H9 (cell line): ENCODE measurements around the gene SSTR1. TPM values are rescaled to one million over a fixed set of nuclear protein-coding genes. Genes with fewer than 3 reads are reported as not detected.

Source experiments
- DNase-seq: peaks from one replicate; pipeline ENCODE4 v3.0.0-alpha.2; 2017
- H2AFZ ChIP-seq: one replicate; pipeline ENCODE4 v1.6.1; 2013; ENCODE audit warnings: mild to moderate bottlenecking, low read length, control low read depth, moderate library complexity
- H2AK5ac ChIP-seq: 2 replicates; pipeline ENCODE4 v1.6.1; 2013; ENCODE audit warnings: low read length, control low read depth, mixed read lengths; ENCODE audit not compliant: insufficient read length
- H2BK120ac ChIP-seq: one replicate; pipeline ENCODE4 v1.6.1; 2013; ENCODE audit warnings: low read depth, mild to moderate bottlenecking, low read length, control low read depth, inconsistent platforms; ENCODE audit not compliant: poor library complexity, severe bottlenecking
- H2BK12ac ChIP-seq: 2 replicates; pipeline ENCODE4 v1.6.1; 2013; ENCODE audit warnings: low read length, control low read depth, mixed read lengths, low read depth; ENCODE audit not compliant: insufficient read length
- H2BK15ac ChIP-seq: 2 replicates; pipeline ENCODE4 v1.6.1; 2013; ENCODE audit warnings: low read depth, low read length, control low read depth
- H2BK20ac ChIP-seq: one replicate; pipeline ENCODE4 v1.6.1; 2013; ENCODE audit warnings: low read depth, mild to moderate bottlenecking, low read length, control low read depth, inconsistent platforms; ENCODE audit not compliant: poor library complexity, severe bottlenecking
- H2BK5ac ChIP-seq: 2 replicates; pipeline ENCODE4 v1.6.1; 2013; ENCODE audit warnings: low read length, control low read depth, mixed read lengths; ENCODE audit not compliant: insufficient read length
- H3K14ac ChIP-seq: 2 replicates; pipeline ENCODE4 v1.6.1; 2013; ENCODE audit warnings: low read length, control low read depth; ENCODE audit not compliant: insufficient read depth
- H3K18ac ChIP-seq: 2 replicates; pipeline ENCODE4 v1.6.1; 2013; ENCODE audit warnings: low read depth, mild to moderate bottlenecking, mixed read lengths, low read length, control low read depth; ENCODE audit not compliant: insufficient read length
- H3K23ac ChIP-seq: 2 replicates; pipeline ENCODE4 v1.6.1; 2013; ENCODE audit warnings: low read length, control low read depth, mixed read lengths, low read depth; ENCODE audit not compliant: insufficient read length
- H3K23me2 ChIP-seq: 2 replicates; pipeline ENCODE4 v1.6.1; 2013; ENCODE audit warnings: low read depth, mild to moderate bottlenecking, mixed read lengths, low read length, control low read depth; ENCODE audit not compliant: insufficient read length, poor library complexity, severe bottlenecking
- H3K27ac ChIP-seq: 2 replicates; pipeline ENCODE4 v1.5.1; 2013; ENCODE audit warnings: low read length, control low read depth, mixed read lengths, low read depth; ENCODE audit not compliant: insufficient read length
- H3K27me3 ChIP-seq: 2 replicates; pipeline ENCODE4 v1.6.1; 2013; ENCODE audit warnings: low read length, control low read depth, inconsistent platforms; ENCODE audit not compliant: insufficient read depth
- H3K4ac ChIP-seq: 2 replicates; pipeline ENCODE4 v1.6.1; 2013; ENCODE audit warnings: low read depth, mild to moderate bottlenecking, control low read depth, inconsistent platforms, low read length, moderate library complexity
- H3K4me1 ChIP-seq: 2 replicates; pipeline ENCODE4 v1.6.1; 2013; ENCODE audit warnings: low read length, control low read depth, inconsistent platforms; ENCODE audit not compliant: insufficient read depth
- H3K4me2 ChIP-seq: 2 replicates; pipeline ENCODE4 v1.6.1; 2013; ENCODE audit warnings: low read length, control low read depth, mixed read lengths; ENCODE audit not compliant: insufficient read length, insufficient read depth
- H3K56ac ChIP-seq: 2 replicates; pipeline ENCODE4 v1.6.1; 2013; ENCODE audit warnings: low read depth, mild to moderate bottlenecking, mixed read lengths, low read length, control low read depth; ENCODE audit not compliant: insufficient read length
- H3K79me1 ChIP-seq: 2 replicates; pipeline ENCODE4 v1.6.1; 2013; ENCODE audit warnings: low read depth, mild to moderate bottlenecking, moderate library complexity, low read length, control low read depth, inconsistent platforms; ENCODE audit not compliant: insufficient read depth, poor library complexity, severe bottlenecking
- H3K79me2 ChIP-seq: 2 replicates; pipeline ENCODE4 v1.6.1; 2013; ENCODE audit warnings: low read length, control low read depth, inconsistent platforms; ENCODE audit not compliant: insufficient read depth
- H3K9ac ChIP-seq: 2 replicates; pipeline ENCODE4 v1.6.1; 2013; ENCODE audit warnings: low read length, control low read depth, mixed read lengths; ENCODE audit not compliant: insufficient read length; ENCODE audit errors: extremely low read depth
- H3K9me3 ChIP-seq: one replicate; pipeline ENCODE4 v1.6.1; 2013; ENCODE audit warnings: low read depth, low read length, inconsistent platforms; ENCODE audit not compliant: control insufficient read depth
- H3T11ph ChIP-seq: one replicate; pipeline ENCODE4 v1.6.1; 2013; ENCODE audit warnings: mild to moderate bottlenecking, low read length, control low read depth, inconsistent platforms
- H4K20me1 ChIP-seq: one replicate; pipeline ENCODE4 v1.6.1; 2013; ENCODE audit not compliant: control insufficient read depth, insufficient read length, insufficient read depth
- H4K5ac ChIP-seq: 2 replicates; pipeline ENCODE4 v1.6.1; 2013; ENCODE audit warnings: low read depth, mild to moderate bottlenecking, mixed read lengths, low read length, control low read depth; ENCODE audit not compliant: insufficient read length
- H4K8ac ChIP-seq: replicated peaks from 2 replicates; pipeline ENCODE4 v1.6.1; 2013; ENCODE audit warnings: low read length, control low read depth, mixed read lengths, low read depth; ENCODE audit not compliant: insufficient read length
- H4K91ac ChIP-seq: 2 replicates; pipeline ENCODE4 v1.6.1; 2013; ENCODE audit warnings: low read depth, mild to moderate bottlenecking, moderate library complexity, mixed read lengths, low read length, control low read depth; ENCODE audit not compliant: insufficient read length
- H3K27ac Mint-ChIP-seq, 3 experiments: 2 replicates in 2 of 3; 3 replicates in 1 of 3; pipeline ENCODE4 v1.8.0; 2020 to 2021; ENCODE audit warnings: mixed read lengths in 3 of 3, mild to moderate bottlenecking in 1 of 3, moderate library complexity in 1 of 3
- H3K27me3 Mint-ChIP-seq: 2 replicates; pipeline ENCODE4 v1.8.0; 2021; ENCODE audit warnings: low read depth, mild to moderate bottlenecking, moderate library complexity, mixed read lengths
- H3K36me3 Mint-ChIP-seq, 3 experiments: 2 replicates in 2 of 3; 3 replicates in 1 of 3; pipeline ENCODE4 v1.8.0; 2020 to 2021; ENCODE audit warnings: low read depth in 3 of 3, mixed read lengths in 3 of 3; ENCODE audit not compliant: insufficient read depth in 1 of 3
- H3K4me1 Mint-ChIP-seq, 2 experiments: 2 replicates each; pipeline ENCODE4 v1.8.0; 2020; ENCODE audit warnings: mixed read lengths in 2 of 2
- H3K4me3 Mint-ChIP-seq, 2 experiments: 2 replicates in 1 of 2; 3 replicates in 1 of 2; pipeline ENCODE4 v1.8.0; 2020 to 2021; ENCODE audit warnings: mild to moderate bottlenecking in 2 of 2, mixed read lengths in 2 of 2, moderate library complexity in 1 of 2
- H3K9me3 Mint-ChIP-seq, 2 experiments: 2 replicates in 1 of 2; 3 replicates in 1 of 2; pipeline ENCODE4 v1.8.0; 2020; ENCODE audit warnings: mild to moderate bottlenecking in 2 of 2, mixed read lengths in 2 of 2, moderate library complexity in 1 of 2
- CTCF ChIP-seq: fragments of 200-600 bp; sonication (generic); conservative IDR thresholded peaks from 3 replicates; pipeline ENCODE4 v1.8.0; 2021; ENCODE audit warnings: antibody characterized with exemption, mild to moderate bottlenecking
- WGBS: extraction: QIAGEN DNeasy Blood & Tissue Kit; methylation state at CpG from one replicate; pipeline ENCODE4 v1.1.7; 2013; ENCODE audit warnings: missing lambda C conversion rate, low lambda C conversion rate, mixed read lengths; ENCODE audit not compliant: insufficient read length; ENCODE audit errors: extremely low coverage; 5-methylcytosine and 5-hydroxymethylcytosine counted together
- total RNA-seq: library from RNA; stranded (reverse); gene quantifications from 2 replicates; pipeline ENCODE4 v1.2.1, GENCODE V29; 2021

The SSTR1 gene
- total RNA-seq, 1 experiment from 2014 or later: 0.98 TPM

GRCh38 chr14:38226366-38226765, 18.7 kb downstream of the SSTR1 start:
- Histone ChIP-seq H4K5ac (no peak overlapping the region), H3K9ac (no peak overlapping the region), H3K9me3 (no peaks in the 10 kb centered on the region), H3K56ac (no peak overlapping the region), H3K27me3 (no peaks in the 10 kb centered on the region), H3K18ac (no peak overlapping the region), H3K4me2 (no peak overlapping the region), H4K8ac (no peak overlapping the region), H2BK15ac (no peak overlapping the region), H3K79me2 (no peaks in the 10 kb centered on the region), H2AK5ac (no peak overlapping the region), H2BK120ac (no peak overlapping the region), H3T11ph (no peak overlapping the region), H3K14ac (no peak overlapping the region), H2BK5ac (no peak overlapping the region), H3K79me1 (no peaks in the 10 kb centered on the region), H2AFZ (no peak overlapping the region), H4K91ac (no peak overlapping the region), H4K20me1 (no peaks in the 10 kb centered on the region), H2BK12ac (no peak overlapping the region), H3K23ac (no peak overlapping the region), H3K4me1 (no peaks in the 10 kb centered on the region; the same call in 1 of the 2 replicates), H3K23me2 (no peaks in the 10 kb centered on the region), H2BK20ac (no peak overlapping the region), H3K27ac (no peak overlapping the region), H3K4ac (no peak overlapping the region)
- WGBS: no CpG with 5 or more reads among the region's 3 CpGs
- H3K27me3 Mint-ChIP-seq: peaks cover 26% of the 10 kb centered on the region
- TF ChIP-seq CTCF: no peak
- peaks cover 0 to 4% (median 0%) of the 10 kb centered on the region in 3 experiments; a peak in 1 of 7 replicates for H3K36me3 Mint-ChIP-seq
- no peak overlapping the region for H3K27ac Mint-ChIP-seq
- H3K4me3 Mint-ChIP-seq: no peak overlapping the region
- no peak for DNase-seq
- peaks cover 0 to 4% of the 10 kb centered on the region in 2 experiments; a peak in 1 of 5 replicates for H3K9me3 Mint-ChIP-seq
- H3K4me1 Mint-ChIP-seq: peaks cover 6 to 11% of the 10 kb centered on the region in 2 experiments
